NB4 (cell line): ENCODE data around the gene PROZ.

ENCODE experiments used
- DNase-seq: peaks from one replicate; pipeline ENCODE4 v3.0.0; 2010; ENCODE audit warnings: low read depth
- H3K4me3 ChIP-seq: one replicate; pipeline ENCODE4 v1.5.1; 2011; ENCODE audit warnings: mild to moderate bottlenecking, low read depth, low read length, moderate library complexity
- MYC ChIP-seq: IDR thresholded peaks from 2 replicates; pipeline ENCODE4 v1.6.1; 2011; ENCODE audit warnings: low read depth, low read length
- POLR2A ChIP-seq: IDR thresholded peaks from 2 replicates; pipeline ENCODE4 v1.6.1; 2011; ENCODE audit warnings: mild to moderate bottlenecking; ENCODE audit not compliant: insufficient read length; ENCODE audit errors: extremely low read depth
- TF ChIP-seq, protein P1 (sequence below): IDR thresholded peaks from 2 replicates; pipeline ENCODE4 v1.6.1; 2011; ENCODE audit warnings: low read depth, low read length
- TF ChIP-seq, protein P2 (sequence below): IDR thresholded peaks from one replicate; pipeline ENCODE4 v1.5.1; 2012; ENCODE audit warnings: low read depth, low read length

The PROZ gene

DNA sequence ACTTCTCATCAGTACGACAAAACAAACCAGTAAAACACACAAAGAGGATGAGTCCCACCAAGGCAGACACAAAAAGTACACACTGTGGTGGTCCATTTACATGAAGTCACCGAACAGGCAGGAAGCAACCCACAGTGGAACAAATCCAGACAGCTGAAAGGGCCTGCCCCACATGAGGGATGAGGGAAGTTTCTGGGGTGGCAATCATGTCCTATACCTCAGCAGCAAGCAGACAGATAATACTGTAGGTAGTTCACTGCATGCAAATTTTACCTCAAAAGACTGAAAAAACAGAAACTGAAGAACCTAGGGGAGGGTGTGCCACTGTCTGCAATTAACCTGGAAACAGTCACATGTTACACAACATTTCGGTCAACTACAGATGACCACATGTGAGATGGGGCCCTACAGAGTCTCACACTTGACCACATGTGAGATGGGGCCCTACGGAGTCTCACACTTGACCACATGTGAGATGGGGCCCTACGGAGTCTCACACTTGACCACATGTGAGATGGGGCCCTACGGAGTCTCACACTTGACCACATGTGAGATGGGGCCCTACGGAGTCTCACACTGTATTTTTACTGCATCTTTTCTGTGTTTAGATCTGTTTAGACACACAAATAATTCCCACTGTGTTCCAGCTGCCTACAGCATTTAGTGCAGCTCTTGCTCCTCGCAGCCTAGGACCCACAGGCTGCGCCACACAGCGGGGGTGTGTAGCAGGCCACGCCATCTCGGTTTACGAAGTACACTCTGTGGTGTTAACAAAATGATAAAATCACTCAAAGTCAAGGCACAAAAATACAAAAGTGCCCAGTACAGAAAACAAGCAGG is 27.8 kb downstream of the PROZ start:
- no peak for DNase-seq
- TF ChIP-seq, protein P1, sequence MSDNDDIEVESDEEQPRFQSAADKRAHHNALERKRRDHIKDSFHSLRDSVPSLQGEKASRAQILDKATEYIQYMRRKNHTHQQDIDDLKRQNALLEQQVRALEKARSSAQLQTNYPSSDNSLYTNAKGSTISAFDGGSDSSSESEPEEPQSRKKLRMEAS = no peak
- TF ChIP-seq, protein P2, sequence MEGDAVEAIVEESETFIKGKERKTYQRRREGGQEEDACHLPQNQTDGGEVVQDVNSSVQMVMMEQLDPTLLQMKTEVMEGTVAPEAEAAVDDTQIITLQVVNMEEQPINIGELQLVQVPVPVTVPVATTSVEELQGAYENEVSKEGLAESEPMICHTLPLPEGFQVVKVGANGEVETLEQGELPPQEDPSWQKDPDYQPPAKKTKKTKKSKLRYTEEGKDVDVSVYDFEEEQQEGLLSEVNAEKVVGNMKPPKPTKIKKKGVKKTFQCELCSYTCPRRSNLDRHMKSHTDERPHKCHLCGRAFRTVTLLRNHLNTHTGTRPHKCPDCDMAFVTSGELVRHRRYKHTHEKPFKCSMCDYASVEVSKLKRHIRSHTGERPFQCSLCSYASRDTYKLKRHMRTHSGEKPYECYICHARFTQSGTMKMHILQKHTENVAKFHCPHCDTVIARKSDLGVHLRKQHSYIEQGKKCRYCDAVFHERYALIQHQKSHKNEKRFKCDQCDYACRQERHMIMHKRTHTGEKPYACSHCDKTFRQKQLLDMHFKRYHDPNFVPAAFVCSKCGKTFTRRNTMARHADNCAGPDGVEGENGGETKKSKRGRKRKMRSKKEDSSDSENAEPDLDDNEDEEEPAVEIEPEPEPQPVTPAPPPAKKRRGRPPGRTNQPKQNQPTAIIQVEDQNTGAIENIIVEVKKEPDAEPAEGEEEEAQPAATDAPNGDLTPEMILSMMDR = no peak
- no peak for TF ChIP-seq POLR2A
- TF ChIP-seq MYC = no peak
- H3K4me3 ChIP-seq = no peak overlapping the region

DNA sequence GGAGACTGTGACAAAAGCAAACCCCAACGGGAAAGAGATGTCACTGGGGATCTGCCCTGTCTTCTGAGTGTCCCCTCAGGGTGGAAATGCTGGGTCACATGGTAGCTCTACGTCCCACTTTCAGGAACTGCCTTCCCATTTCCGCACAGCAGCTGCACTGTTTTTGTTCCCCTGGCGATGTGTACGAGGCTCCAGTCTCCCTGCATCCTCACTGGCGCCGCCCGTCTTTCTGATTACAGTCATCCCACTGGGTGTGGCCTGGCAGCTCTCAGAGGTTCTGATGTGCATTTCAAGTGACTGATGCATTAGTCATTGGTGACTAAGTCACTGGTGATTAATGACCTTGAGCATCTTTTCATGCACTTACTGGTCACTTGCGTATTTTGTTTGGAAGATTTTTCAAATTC is 28.8 kb downstream of the PROZ start:
- no peak for TF ChIP-seq MYC
- TF ChIP-seq POLR2A = no peak
- TF ChIP-seq, protein P1 = no peak
- no peak overlapping the region for H3K4me3 ChIP-seq
- peak; percentile 63 for DNase-seq

DNA sequence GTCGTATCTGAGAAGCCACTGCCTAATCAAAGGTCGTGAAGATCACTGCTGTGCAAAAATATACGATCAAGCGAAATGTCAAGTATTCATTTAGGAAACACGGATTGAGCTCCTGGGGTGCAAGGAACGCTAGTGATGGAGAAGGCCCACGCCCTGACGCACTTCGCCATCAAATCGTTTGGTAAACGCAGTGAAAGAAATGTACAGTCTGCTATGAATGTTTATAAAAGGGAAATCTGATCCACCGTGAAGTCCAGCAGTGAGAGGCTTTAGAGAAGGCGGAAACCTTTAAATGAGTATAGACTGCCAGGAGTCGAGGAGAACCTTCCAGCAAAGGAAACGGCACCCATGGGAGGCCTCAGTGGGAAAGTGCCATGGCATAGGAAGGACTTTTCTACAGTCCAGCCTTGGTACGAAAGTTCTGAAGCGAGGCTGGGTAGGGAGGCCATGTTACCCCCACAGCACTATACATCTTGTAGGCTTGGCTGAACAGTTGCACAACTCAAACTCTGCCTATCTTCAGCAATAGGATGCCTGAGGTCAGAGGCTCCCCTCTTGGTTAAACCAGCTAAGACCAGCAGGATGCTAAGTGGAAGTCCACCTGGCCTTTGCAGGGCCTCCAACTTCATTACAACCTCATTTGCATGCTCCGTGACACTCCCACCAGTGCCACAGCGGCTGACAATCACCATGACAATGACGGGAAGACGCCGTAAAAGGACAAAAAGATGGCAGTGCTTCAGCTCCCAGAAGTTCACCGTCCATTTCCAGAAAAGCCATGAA is 29.6 kb downstream of the PROZ start:
- DNase-seq = no peak
- no peak for TF ChIP-seq POLR2A
- TF ChIP-seq MYC = no peak
- TF ChIP-seq, protein P2 = no peak
- TF ChIP-seq, protein P1 = no peak
- no peak overlapping the region for H3K4me3 ChIP-seq

DNA sequence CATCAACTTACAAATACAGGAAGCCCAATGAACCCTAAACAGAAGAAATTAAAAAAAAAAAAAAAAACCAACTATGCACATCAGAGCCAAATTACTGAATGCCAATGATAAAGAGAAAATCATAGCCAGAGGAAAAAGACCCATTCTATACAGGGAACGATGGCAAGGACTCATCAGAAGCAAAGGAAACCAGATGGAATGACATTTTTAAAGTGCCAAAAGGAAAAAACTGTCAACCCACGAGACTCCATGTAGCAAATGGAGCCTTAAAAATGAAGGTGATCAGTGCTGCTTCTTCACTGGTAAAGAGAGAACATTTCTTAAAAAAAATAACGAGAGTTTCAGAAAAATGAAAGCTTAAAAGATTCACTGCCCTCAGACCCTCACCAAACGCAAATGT is 31.7 kb downstream of the PROZ start:
- no peak overlapping the region for H3K4me3 ChIP-seq
- DNase-seq = no peak
- TF ChIP-seq, protein P2 = no peak
- TF ChIP-seq POLR2A (no peak), MYC (no peak)
- TF ChIP-seq, protein P1 = no peak

DNA sequence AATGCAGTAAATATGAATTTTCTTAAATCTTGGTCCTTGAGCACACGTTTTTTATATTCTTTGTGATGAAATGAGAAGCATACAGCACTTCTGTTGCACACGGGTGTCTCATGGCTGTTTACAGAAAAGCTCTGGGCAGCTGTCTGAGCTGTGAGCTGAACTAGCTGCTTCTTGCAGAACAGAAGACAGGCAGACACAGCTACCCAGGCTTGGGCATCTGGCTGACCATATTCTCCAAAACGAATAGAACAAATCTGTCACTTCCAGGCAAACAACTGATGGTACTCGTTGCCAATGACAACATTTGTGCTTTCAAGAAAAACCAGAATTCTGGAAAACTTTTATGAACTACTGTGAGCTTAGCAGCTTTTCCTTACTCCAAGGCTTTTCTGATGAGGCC is 33.8 kb downstream of the PROZ start:
- TF ChIP-seq, protein P2 = no peak
- TF ChIP-seq MYC = no peak
- no peak for TF ChIP-seq POLR2A
- TF ChIP-seq, protein P1 = no peak
- H3K4me3 ChIP-seq = no peak overlapping the region
- DNase-seq = no peak

DNA sequence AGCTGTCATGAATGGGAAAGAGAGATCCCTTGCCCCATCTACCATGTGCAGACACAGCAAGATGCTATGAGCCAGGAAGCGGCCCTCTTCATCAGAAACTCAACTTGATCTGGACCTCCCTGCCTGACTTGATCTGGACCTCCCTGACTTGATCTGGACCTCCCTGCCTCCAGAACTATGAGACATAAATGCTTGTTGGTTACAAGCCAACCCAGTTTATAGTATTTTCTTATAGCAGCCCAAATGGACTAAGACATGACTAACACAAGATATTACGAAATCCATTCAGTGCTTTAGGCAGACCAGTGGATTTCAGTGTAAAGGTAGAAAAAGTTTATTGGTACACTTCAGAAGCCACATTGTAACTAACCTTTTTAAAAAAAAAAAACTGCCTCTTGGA is 34.5 kb downstream of the PROZ start:
- TF ChIP-seq, protein P1 = no peak
- TF ChIP-seq MYC (no peak), POLR2A (no peak)
- TF ChIP-seq, protein P2 = no peak
- H3K4me3 ChIP-seq = no peak overlapping the region
- peak; percentile 40 for DNase-seq
